ENCODE data around the gene AXL.

AXL gene

DNA sequence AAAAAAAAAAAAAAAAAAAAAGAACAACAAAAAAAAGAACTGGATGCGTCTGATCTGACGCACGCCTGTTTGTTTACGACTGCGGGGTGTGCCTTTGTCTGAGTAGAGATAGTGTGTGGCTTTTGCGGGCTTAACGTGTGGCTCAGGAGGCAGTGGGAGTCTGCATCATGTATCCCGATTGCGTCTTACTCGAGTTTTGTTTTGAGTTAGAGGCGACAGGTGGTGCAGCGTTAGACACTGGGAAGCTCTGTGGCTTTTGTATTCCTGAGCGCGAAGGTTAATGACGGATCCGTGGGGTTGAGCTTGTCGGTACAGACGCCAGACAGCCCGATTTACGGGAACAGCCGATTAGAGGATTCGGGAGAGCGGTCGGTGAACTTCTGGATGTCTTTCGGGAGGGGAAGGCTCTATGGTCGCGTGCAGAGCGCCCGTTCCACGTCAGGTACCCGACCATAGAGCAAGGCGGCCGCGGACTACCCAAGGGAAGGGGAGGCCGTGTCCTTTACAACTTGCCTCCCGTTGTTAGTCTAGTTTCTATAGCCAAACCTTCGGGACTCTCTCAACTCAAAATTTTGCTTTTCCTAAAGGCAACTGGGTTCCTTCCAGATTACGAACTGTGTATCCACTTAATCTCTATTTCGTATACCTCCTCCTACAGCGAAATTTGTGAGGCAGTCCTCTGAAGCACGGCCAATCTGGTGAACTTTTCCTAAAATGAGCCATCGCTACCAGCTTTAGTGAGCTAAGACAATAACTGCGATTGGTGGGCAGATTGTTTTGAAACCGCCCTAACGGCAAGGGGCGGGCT is 44.2 kb downstream of the AXL start:
- Histone ChIP-seq H3K79me2 (ENCODE audit: insufficient read depth, low read length) (peaks cover 49% of the 10 kb centered on the region), H3K4me3 (ENCODE audit: low read depth in 1 of 2, low read length in 2 of 2) (peak overlapping the region; percentile 81 to 83), H3K4me1 (ENCODE audit: insufficient read depth, low read length) (peaks cover 41% of the 10 kb centered on the region), H3K9me3 (ENCODE audit: insufficient read depth, low read length, severe bottlenecking) (no peaks in the 10 kb centered on the region), H4K20me1 (ENCODE audit: insufficient read depth, low read length) (peaks cover 20% of the 10 kb centered on the region), H3K27me3 (ENCODE audit: insufficient read depth, low read length, poor library complexity) (no peaks in the 10 kb centered on the region), H2AFZ (ENCODE audit: low read depth, low read length) (peak overlapping the region; percentile 64), H3K4me2 (ENCODE audit: insufficient read depth, low read length) (peak overlapping the region; percentile 83), H3K9ac (ENCODE audit: low read depth, low read length) (peak overlapping the region; percentile 92), H3K36me3 (ENCODE audit: insufficient read depth, low read length) (peaks cover 31% of the 10 kb centered on the region), H3K27ac (ENCODE audit: low read length) (peak overlapping the region; percentile 99)
- no peak for TF ChIP-seq EZH2 (IDR thresholded peaks at IDR 0.05; ENCODE audit: borderline replicate concordance, low read depth, low read length, severe bottlenecking)
- TF ChIP-seq, protein P1, sequence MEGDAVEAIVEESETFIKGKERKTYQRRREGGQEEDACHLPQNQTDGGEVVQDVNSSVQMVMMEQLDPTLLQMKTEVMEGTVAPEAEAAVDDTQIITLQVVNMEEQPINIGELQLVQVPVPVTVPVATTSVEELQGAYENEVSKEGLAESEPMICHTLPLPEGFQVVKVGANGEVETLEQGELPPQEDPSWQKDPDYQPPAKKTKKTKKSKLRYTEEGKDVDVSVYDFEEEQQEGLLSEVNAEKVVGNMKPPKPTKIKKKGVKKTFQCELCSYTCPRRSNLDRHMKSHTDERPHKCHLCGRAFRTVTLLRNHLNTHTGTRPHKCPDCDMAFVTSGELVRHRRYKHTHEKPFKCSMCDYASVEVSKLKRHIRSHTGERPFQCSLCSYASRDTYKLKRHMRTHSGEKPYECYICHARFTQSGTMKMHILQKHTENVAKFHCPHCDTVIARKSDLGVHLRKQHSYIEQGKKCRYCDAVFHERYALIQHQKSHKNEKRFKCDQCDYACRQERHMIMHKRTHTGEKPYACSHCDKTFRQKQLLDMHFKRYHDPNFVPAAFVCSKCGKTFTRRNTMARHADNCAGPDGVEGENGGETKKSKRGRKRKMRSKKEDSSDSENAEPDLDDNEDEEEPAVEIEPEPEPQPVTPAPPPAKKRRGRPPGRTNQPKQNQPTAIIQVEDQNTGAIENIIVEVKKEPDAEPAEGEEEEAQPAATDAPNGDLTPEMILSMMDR (IDR thresholded peaks at IDR 0.05; ENCODE audit: borderline replicate concordance, extremely low read depth, low read length, poor library complexity, severe bottlenecking): no peak
- DNase-seq (peak; percentile 61), ATAC-seq (ENCODE audit: insufficient read depth, low read depth) (peak; percentile 7)

DNA sequence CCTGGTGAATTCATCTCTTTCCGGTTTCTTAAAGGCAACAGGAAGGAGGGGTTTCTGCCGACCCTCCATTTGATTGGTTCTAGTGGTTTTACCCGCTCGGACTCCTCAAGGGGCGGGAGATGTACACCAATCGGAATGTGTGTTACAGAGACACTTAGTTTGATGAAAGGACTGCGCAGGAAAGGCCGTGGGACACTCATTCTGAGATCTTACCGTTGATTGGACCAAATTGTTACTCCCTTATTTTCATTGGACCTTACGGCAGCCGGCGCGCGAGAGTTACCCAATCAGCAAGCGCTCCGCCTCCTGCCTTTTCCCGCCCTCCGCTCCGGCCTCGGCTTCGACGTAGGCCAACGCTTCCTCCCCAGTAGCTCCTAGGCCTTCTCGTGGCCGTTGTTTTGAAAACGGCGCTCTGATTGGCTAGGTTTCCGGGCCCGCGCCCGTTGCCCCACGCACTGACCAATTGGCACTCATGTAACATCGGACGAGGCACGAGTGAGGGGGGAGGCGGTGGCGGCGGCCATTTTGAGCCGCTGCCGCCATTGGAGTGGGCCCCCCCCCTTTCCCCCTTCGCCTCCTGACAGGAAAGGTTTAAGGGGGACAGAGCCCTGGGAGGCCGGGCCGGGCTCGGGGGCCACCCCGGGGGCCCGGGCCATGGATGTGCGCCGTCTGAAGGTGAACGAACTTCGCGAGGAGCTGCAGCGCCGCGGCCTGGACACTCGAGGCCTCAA is 45.0 kb downstream of the AXL start, which contains the start of gene HNRNPUL1:
HNRNPUL1 (plus strand) TSS at position 523 of the 731 bp plus-strand sequence; CDS start at position 655, 132 bp downstream.
- Histone ChIP-seq H3K4me2 (ENCODE audit: insufficient read depth, low read length) (peak within 1 kb of the TSS; percentile 83), H2AFZ (ENCODE audit: low read depth, low read length) (peak within 1 kb of the TSS; percentile 64), H3K4me1 (ENCODE audit: insufficient read depth, low read length) (peaks cover 41% of the 10 kb centered on the region), H3K4me3 (ENCODE audit: low read depth in 1 of 2, low read length in 2 of 2) (peak within 1 kb of the TSS; percentile 81 to 83), H3K36me3 (ENCODE audit: insufficient read depth, low read length) (peaks cover 39% of the 10 kb centered on the region), H4K20me1 (ENCODE audit: insufficient read depth, low read length) (peaks cover 23% of the 10 kb centered on the region), H3K79me2 (ENCODE audit: insufficient read depth, low read length) (peaks cover 56% of the 10 kb centered on the region), H3K27me3 (ENCODE audit: insufficient read depth, low read length, poor library complexity) (no peaks in the 10 kb centered on the region), H3K9ac (ENCODE audit: low read depth, low read length) (peak within 1 kb of the TSS; percentile 98), H3K27ac (ENCODE audit: low read length) (peak within 1 kb of the TSS; percentile 99), H3K9me3 (ENCODE audit: insufficient read depth, low read length, severe bottlenecking) (no peaks in the 10 kb centered on the region)
- ATAC-seq (ENCODE audit: insufficient read depth, low read depth) (peak; percentile 72), DNase-seq (peak; percentile 99)
- TF ChIP-seq, protein P1 (IDR thresholded peaks at IDR 0.05; ENCODE audit: borderline replicate concordance, extremely low read depth, low read length, poor library complexity, severe bottlenecking): peak; percentile 40
- TF ChIP-seq EZH2 (IDR thresholded peaks at IDR 0.05; ENCODE audit: borderline replicate concordance, low read depth, low read length, severe bottlenecking): no peak

DNA sequence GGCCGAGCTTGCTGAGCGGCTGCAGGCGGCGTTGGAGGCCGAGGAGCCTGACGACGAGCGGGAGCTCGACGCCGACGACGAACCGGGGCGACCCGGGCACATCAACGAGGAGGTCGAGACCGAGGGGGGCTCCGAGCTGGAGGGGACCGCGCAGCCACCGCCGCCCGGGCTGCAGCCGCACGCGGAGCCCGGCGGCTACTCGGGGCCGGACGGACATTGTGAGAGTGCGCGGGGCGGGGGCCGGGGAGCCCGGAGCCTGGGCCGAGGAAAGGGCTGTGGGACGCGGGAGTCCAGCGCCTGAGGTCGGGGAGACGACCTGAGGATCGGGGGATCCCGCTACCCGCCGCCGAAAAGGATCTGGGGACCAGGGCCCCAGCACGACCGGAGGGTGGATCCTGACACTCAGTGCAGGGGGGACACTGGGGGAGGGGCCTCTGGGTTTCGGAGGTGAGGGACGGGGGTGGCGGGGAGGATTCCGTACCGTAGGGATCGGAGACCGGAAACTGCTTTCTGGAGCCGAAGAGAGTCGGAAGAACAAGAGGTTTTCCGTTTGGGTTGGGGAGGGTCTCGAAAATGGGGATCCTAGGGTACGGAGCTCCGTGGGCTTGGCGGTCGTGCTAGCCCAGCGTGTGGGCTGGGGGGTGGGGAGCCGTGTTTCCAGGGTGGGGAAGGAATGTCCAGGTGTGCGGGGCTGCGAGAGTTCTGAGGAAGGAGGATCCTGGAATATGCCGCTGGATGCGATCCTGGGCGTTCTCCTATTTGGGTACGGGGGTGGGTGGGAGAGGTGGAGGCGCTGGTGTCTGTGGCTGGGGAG is 45.8 kb downstream of the AXL start:
- peak overlapping the region; percentile 98 for H3K9ac ChIP-seq (ENCODE audit: low read depth, low read length)
- peaks cover 28% of the 10 kb centered on the region for H4K20me1 ChIP-seq (ENCODE audit: insufficient read depth, low read length)
- peak overlapping the region; percentile 94 for H3K27ac ChIP-seq (ENCODE audit: low read length)
- DNase-seq (peak; percentile 76), ATAC-seq (ENCODE audit: insufficient read depth, low read depth) (no peak)
- no peaks in the 10 kb centered on the region for H3K27me3 ChIP-seq (ENCODE audit: insufficient read depth, low read length, poor library complexity)
- peak overlapping the region; percentile 59 for H2AFZ ChIP-seq (ENCODE audit: low read depth, low read length)
- H3K79me2 ChIP-seq (ENCODE audit: insufficient read depth, low read length): peaks cover 63% of the 10 kb centered on the region
- TF ChIP-seq, protein P1 (IDR thresholded peaks at IDR 0.05; ENCODE audit: borderline replicate concordance, extremely low read depth, low read length, poor library complexity, severe bottlenecking): no peak
- no peak for TF ChIP-seq EZH2 (IDR thresholded peaks at IDR 0.05; ENCODE audit: borderline replicate concordance, low read depth, low read length, severe bottlenecking)
- H3K4me3 ChIP-seq (ENCODE audit: low read depth in 1 of 2, low read length in 2 of 2): peak overlapping the region; percentile 65 to 71
- H3K4me1 ChIP-seq (ENCODE audit: insufficient read depth, low read length): peaks cover 41% of the 10 kb centered on the region
- peak overlapping the region; percentile 76 for H3K4me2 ChIP-seq (ENCODE audit: insufficient read depth, low read length)
- H3K9me3 ChIP-seq (ENCODE audit: insufficient read depth, low read length, severe bottlenecking): no peaks in the 10 kb centered on the region
- H3K36me3 ChIP-seq (ENCODE audit: insufficient read depth, low read length): peaks cover 47% of the 10 kb centered on the region
